Stomach (tissue), 19 donors: ENCODE results near the gene MRGPRX3. TPM values are rescaled to one million over a fixed set of nuclear protein-coding genes. Genes with fewer than 3 reads are reported as not detected.

ENCODE experiments used
- DNase-seq, 2 donors: peaks; one replicate each; pipeline versions ENCODE4 v3.0.0 to v3.0.0-alpha.2; 2013 to 2019
- H3K27ac ChIP-seq, 5 donors: fragments of 200-600 bp in 4 of 5; sonication (generic) in 4 of 5; one replicate each; pipeline ENCODE4 v1.5.1; 2013 to 2019; ENCODE audit warnings: mild to moderate bottlenecking in 1 of 5, moderate library complexity in 1 of 5
- H3K27me3 ChIP-seq, 3 donors: fragments of 200-600 bp; sonication (generic); one replicate each; pipeline ENCODE4 v1.5.1; 2017 to 2019; ENCODE audit warnings: mixed run types in 1 of 3
- H3K36me3 ChIP-seq, 4 donors: fragments of 200-600 bp; sonication (generic); 1 replicate in 3 of 4; 2 replicates in 1 of 4; pipeline ENCODE4 v1.5.1; 2016 to 2019
- H3K4me1 ChIP-seq, 4 donors: fragments of 200-600 bp; sonication (generic); one replicate each; pipeline ENCODE4 v1.5.1; 2016 to 2019
- H3K4me3 ChIP-seq, 4 donors: fragments of 200-600 bp; sonication (generic) in 3 of 4; one replicate each; pipeline ENCODE4 v1.5.1; 2016 to 2019; ENCODE audit warnings: mild to moderate bottlenecking in 1 of 4
- H3K9me3 ChIP-seq, 4 donors: fragments of 200-600 bp; sonication (generic); one replicate each; pipeline ENCODE4 v1.5.1; 2016 to 2019
- CTCF ChIP-seq, 7 experiments: fragments of 450-650 bp in 4 of 7; fragments of 200-600 bp in 3 of 7; sonication (generic) in 3 of 7; IDR thresholded peaks; one replicate each; pipeline ENCODE4 v1.5.1; 2016 to 2019; ENCODE audit warnings: antibody characterized with exemption in 7 of 7, control low read depth in 2 of 7, mild to moderate bottlenecking in 1 of 7
- EP300 ChIP-seq: sonication (generic); formaldehyde crosslinking; IDR thresholded peaks from one replicate; pipeline ENCODE4 v1.6.1; 2017; ENCODE audit warnings: antibody characterized with exemption
- POLR2A ChIP-seq, 4 donors: fragments of 450-650 bp; IDR thresholded peaks; one replicate each; pipeline ENCODE4 v1.6.1; 2016; ENCODE audit warnings: antibody characterized with exemption in 4 of 4, control low read depth in 2 of 4, mild to moderate bottlenecking in 1 of 4, moderate library complexity in 1 of 4
- POLR2AphosphoS5 ChIP-seq, 3 donors: sonication (generic); formaldehyde crosslinking; IDR thresholded peaks; one replicate each; pipeline ENCODE4 v1.6.1; 2016; ENCODE audit warnings: antibody characterized with exemption in 3 of 3
- WGBS, 5 donors: extraction: QIAGEN DNeasy Blood & Tissue Kit in 3 of 5; methylation state at CpG; one replicate each; pipeline versions ENCODE4 v1.1.5 to v1.1.7; 2013 to 2018; 5-methylcytosine and 5-hydroxymethylcytosine counted together
- intact Hi-C: fragments of 100-400 bp; cut with DNase I; formaldehyde crosslinking; loops from one replicate; pipeline ENCODE4 v1.15.1; 2023; ENCODE audit warnings: low total_unique reads
- long read RNA-seq, 10 donors: transcript quantifications; one replicate each; lab custom pipeline, GENCODE V29; 2026
- polyA plus RNA-seq, 3 donors: library from polyadenylated mRNA; stranded (reverse); fragments of 200-250 nt; gene quantifications; one replicate each; pipeline ENCODE4 v1.2.3, GENCODE V29; 2013
- total RNA-seq, 5 donors: library from RNA; depleted of rRNA; stranded (reverse); fragments of >200 nt; gene quantifications; one replicate each; pipeline versions ENCODE4 v1.1.0 to v1.2.3, GENCODE V29; 2014 to 2016
- donor health status: healthy with polysubstance abuse.
- donor health status: Bipolar disorder and iron deficiency.
- donor health status: healthy.

MRGPRX3 gene
- total RNA-seq (not detected), polyA plus RNA-seq (1 to 10 TPM in 1 of 3 donors, not detected in 2; 1.2 TPM)
- long read RNA-seq, donor 1: 0 reads
- long read RNA-seq, donor 2: 0 reads
- long read RNA-seq, donor 3: 0 reads
- long read RNA-seq, donor 4: 0 reads
- long read RNA-seq, donor 5: 0 reads
- long read RNA-seq, donor 6: 0 reads
- long read RNA-seq, donor 7: 0 reads
- long read RNA-seq, donor 8: 0 reads
- long read RNA-seq, donor 9: 0 reads
- long read RNA-seq, donor 10: 0 reads

GRCh38 chr11:18132341-18132740 lies at the start of gene MRGPRX3:
Gene MRGPRX3 (plus strand): TSS chr11:18132571. CDS start chr11:18137203, 4,632 bp downstream.
- Histone ChIP-seq H3K4me3 (no peak within 1 kb of the TSS), H3K9me3 (no peaks in the 10 kb centered on the region), H3K27ac (no peak within 1 kb of the TSS), H3K36me3 (no peaks in the 10 kb centered on the region), H3K4me1 (no peaks in the 10 kb centered on the region), H3K27me3 (peaks cover 0 to 16% (median 0%) of the 10 kb centered on the region in 3 donors)
- intact Hi-C loops: no loop called here
- no peak for DNase-seq
- TF ChIP-seq EP300: no peak
- TF ChIP-seq POLR2A (IDR thresholded peaks at IDR 0.05): no peak
- no peak for TF ChIP-seq CTCF (IDR thresholded peaks at IDR 0.05)
- no peak for TF ChIP-seq POLR2AphosphoS5 (IDR thresholded peaks at IDR 0.05)
- 62 to 70% (median 63%) methylated on average over 3 of the region's 3 CpGs for WGBS, 5 donors

- peaks cover 20 to 99% (median 91%) of the 10 kb centered on the region in 4 donors for H3K36me3 ChIP-seq
- no peaks in the 10 kb centered on the region for H3K27me3 ChIP-seq
- intact Hi-C loops: no loop called here
- no peak for TF ChIP-seq CTCF (IDR thresholded peaks at IDR 0.05)
- no peak for TF ChIP-seq POLR2A (IDR thresholded peaks at IDR 0.05)
- TF ChIP-seq POLR2AphosphoS5 (IDR thresholded peaks at IDR 0.05): no peak
- WGBS, 5 donors: 92 to 96% (median 95%) methylated on average over 2 of the region's 2 CpGs
- no peak for DNase-seq
- H3K27ac ChIP-seq: no peak overlapping the region
- H3K9me3 ChIP-seq: no peaks in the 10 kb centered on the region
- no peaks in the 10 kb centered on the region for H3K4me1 ChIP-seq
- no peak overlapping the region for H3K4me3 ChIP-seq
Observed at GRCh38 chr11:18088366-18088765, 44.0 kb upstream of the MRGPRX3 start.

- intact Hi-C loops: no loop called here
- Histone ChIP-seq H3K4me1 (peaks cover 0 to 3% (median 0%) of the 10 kb centered on the region in 4 donors), H3K4me3 (no peak overlapping the region), H3K27ac (no peak overlapping the region), H3K27me3 (no peaks in the 10 kb centered on the region), H3K9me3 (no peaks in the 10 kb centered on the region), H3K36me3 (peaks cover 24 to 99% (median 91%) of the 10 kb centered on the region in 4 donors)
- WGBS, 5 donors: 73 to 94% (median 83%) methylated on average over 3 of the region's 3 CpGs
- TF ChIP-seq POLR2A (IDR thresholded peaks at IDR 0.05) (no peak), EP300 (no peak), CTCF (IDR thresholded peaks at IDR 0.05) (no peak)
- DNase-seq: no peak
Observed at GRCh38 chr11:18088966-18089365, 43.4 kb upstream of the MRGPRX3 start.

- Histone ChIP-seq H3K9me3 (no peaks in the 10 kb centered on the region), H3K4me3 (no peak overlapping the region), H3K27me3 (no peaks in the 10 kb centered on the region), H3K36me3 (peaks cover 24 to 100% (median 92%) of the 10 kb centered on the region in 4 donors), H3K27ac (no peak overlapping the region), H3K4me1 (peaks cover 0 to 7% (median 0%) of the 10 kb centered on the region in 4 donors)
- no peak for DNase-seq
- intact Hi-C loops: no loop called here
- WGBS, 5 donors: 91 to 97% (median 95%) methylated on average over 2 of the region's 2 CpGs
- TF ChIP-seq POLR2A (IDR thresholded peaks at IDR 0.05): no peak
- no peak for TF ChIP-seq POLR2AphosphoS5 (IDR thresholded peaks at IDR 0.05)
- TF ChIP-seq CTCF (IDR thresholded peaks at IDR 0.05): no peak
- no peak for TF ChIP-seq EP300
Observed at GRCh38 chr11:18091731-18092130, 40.6 kb upstream of the MRGPRX3 start.
